ENCODE measurements around the gene DDR2.

GRCh38 chr1:162709132-162709860 lies 77.0 kb downstream of the DDR2 start:
- TF ChIP-seq, protein P1, sequence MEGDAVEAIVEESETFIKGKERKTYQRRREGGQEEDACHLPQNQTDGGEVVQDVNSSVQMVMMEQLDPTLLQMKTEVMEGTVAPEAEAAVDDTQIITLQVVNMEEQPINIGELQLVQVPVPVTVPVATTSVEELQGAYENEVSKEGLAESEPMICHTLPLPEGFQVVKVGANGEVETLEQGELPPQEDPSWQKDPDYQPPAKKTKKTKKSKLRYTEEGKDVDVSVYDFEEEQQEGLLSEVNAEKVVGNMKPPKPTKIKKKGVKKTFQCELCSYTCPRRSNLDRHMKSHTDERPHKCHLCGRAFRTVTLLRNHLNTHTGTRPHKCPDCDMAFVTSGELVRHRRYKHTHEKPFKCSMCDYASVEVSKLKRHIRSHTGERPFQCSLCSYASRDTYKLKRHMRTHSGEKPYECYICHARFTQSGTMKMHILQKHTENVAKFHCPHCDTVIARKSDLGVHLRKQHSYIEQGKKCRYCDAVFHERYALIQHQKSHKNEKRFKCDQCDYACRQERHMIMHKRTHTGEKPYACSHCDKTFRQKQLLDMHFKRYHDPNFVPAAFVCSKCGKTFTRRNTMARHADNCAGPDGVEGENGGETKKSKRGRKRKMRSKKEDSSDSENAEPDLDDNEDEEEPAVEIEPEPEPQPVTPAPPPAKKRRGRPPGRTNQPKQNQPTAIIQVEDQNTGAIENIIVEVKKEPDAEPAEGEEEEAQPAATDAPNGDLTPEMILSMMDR (IDR thresholded peaks at IDR 0.05) = no peak
- no peak for TF ChIP-seq POLR2A (IDR thresholded peaks at IDR 0.05)
